Fibroblast of the aortic adventitia (primary cell): ENCODE results near the gene CRELD1. TPM values are rescaled to one million over a fixed set of nuclear protein-coding genes. Genes with fewer than 3 reads are reported as not detected.

Source experiments
- DNase-seq: peaks from one replicate; pipeline ENCODE4 v3.0.0-alpha.2; 2010; ENCODE audit warnings: low read depth
- H3K4me3 ChIP-seq: 2 replicates; pipeline ENCODE4 v1.5.1; 2011; ENCODE audit warnings: low read depth, mild to moderate bottlenecking, control low read depth, low read length, moderate library complexity
- total RNA-seq: library from RNA; depleted of rRNA; stranded (reverse); fragments of >200 nt; gene quantifications from 2 replicates; pipeline ENCODE4 v1.2.3, GENCODE V29; 2012; ENCODE audit warnings: low replicate concordance
- TF ChIP-seq, protein P1 (sequence below): IDR thresholded peaks from 2 replicates; pipeline ENCODE4 v1.5.1; 2011; ENCODE audit warnings: mild to moderate bottlenecking, low read length, control low read depth, inconsistent platforms; ENCODE audit not compliant: insufficient read depth

CRELD1 gene, protein sequence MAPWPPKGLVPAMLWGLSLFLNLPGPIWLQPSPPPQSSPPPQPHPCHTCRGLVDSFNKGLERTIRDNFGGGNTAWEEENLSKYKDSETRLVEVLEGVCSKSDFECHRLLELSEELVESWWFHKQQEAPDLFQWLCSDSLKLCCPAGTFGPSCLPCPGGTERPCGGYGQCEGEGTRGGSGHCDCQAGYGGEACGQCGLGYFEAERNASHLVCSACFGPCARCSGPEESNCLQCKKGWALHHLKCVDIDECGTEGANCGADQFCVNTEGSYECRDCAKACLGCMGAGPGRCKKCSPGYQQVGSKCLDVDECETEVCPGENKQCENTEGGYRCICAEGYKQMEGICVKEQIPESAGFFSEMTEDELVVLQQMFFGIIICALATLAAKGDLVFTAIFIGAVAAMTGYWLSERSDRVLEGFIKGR
- 7.2 and 13.2 TPM in 2 replicates for total RNA-seq

DNA sequence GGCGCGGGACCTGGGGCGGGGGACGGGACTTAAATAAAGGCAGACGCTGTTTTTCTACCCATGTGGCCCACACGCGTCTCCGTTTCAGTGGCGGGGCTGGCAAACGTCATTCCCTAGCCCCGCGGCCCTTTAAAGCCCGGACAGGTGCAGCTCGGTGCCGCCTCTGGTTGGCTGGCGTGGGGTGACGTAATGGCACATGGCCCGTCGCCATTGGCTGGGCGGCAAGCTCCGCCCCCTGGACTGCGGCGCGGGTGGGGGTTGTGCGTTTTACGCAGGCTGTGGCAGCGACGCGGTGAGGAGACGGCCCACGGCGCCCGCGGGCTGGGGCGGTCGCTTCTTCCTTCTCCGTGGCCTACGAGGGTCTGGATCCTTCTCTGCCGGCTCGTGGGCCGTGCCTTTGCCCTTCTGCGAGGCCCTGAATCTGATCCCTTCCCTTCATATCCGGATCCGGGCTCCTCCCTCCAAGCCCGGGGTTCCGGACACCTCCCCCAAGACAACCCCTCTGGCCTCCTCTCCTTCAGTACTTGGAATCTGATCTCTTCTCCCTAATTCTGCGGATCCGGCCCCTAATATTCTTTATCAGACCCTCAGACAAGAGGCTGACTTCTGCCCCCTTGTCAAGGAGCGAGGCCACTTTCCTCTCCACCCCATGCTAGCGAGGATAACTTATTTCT lies at the start of gene CRELD1:
TSS of gene CRELD1 (plus strand) at position 274 of the 674 bp plus-strand sequence. CDS start 605 bp downstream, outside the sequence.
- DNase-seq: peak; percentile 86
- H3K4me3 ChIP-seq: peak within 1 kb of the TSS; percentile 78
- TF ChIP-seq, protein P1, sequence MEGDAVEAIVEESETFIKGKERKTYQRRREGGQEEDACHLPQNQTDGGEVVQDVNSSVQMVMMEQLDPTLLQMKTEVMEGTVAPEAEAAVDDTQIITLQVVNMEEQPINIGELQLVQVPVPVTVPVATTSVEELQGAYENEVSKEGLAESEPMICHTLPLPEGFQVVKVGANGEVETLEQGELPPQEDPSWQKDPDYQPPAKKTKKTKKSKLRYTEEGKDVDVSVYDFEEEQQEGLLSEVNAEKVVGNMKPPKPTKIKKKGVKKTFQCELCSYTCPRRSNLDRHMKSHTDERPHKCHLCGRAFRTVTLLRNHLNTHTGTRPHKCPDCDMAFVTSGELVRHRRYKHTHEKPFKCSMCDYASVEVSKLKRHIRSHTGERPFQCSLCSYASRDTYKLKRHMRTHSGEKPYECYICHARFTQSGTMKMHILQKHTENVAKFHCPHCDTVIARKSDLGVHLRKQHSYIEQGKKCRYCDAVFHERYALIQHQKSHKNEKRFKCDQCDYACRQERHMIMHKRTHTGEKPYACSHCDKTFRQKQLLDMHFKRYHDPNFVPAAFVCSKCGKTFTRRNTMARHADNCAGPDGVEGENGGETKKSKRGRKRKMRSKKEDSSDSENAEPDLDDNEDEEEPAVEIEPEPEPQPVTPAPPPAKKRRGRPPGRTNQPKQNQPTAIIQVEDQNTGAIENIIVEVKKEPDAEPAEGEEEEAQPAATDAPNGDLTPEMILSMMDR: peak; percentile 2

DNA sequence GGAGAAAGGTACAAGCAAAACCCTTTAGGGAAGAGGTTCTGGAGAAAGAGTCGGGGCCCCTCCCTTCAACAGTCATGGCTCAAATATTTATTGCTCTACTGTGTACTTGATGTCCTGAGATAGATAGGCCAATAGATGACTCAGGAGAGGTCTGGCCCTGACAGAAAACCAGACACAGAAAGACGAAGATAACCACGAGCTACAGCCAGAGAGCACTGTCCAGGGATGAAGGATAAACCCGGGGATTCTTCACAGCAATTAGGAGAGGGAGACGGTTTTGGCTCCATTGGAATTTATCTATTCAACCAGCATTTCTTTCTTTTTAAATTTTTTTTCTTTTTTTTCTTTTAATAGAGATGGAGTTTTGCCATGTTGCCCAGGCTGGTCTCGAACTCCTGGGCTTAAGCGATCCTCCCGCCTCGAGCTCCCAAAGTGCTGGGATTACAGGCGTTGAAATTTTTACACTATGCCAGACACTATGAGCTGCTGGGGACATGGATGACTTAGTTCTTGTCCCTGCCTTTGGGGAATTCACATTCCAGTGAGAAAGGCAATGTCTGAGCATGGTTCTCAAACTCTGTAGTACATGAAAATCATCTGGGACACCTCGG lies 49.0 kb upstream of the CRELD1 start:
- H3K4me3 ChIP-seq: no peak overlapping the region

DNA sequence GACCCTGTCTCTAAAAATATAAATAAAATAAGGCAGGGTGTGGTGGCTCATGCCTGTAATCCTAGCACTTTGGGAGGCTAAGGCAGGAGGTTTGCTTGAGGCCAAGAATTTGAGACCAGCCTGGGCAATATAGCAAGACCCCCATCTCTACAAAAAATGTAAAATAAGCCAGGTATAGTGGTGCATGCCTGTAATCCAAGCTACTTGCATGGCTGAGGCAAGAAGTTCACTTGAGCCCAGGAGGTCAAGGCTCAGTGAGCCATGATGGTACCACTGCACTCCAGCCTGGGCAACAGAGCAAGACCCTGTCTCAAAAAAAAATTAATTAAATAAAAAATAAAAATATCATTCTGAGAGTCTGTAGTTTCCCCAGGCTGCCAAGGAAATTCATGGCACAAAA lies 47.3 kb upstream of the CRELD1 start:
- TF ChIP-seq, protein P1: no peak
- H3K4me3 ChIP-seq: no peak overlapping the region
- no peak for DNase-seq

More for the DNA sequence above, 49.0 kb upstream of the CRELD1 start:
- peak; percentile 83 for DNase-seq
- TF ChIP-seq, protein P1: no peak

DNA sequence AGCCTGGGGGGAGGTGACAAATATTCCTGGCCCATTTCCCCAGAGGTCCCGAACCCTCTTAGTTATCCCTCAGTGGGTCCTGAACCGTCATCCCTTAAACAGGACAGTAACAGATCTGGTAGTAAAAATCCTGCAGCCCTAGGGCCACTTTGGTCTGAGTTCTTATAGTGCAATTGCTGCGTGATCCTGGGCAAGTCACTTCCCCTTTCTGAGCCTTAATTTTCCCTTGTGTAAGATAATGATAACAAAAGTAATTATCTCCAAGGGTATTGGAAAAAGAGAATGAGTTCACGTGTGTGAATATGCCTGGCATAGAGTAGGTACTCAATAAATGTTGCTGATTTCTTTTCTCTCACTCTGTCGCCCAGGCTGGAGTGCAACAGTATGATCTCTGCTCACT lies 46.2 kb upstream of the CRELD1 start:
- no peak for DNase-seq
- no peak overlapping the region for H3K4me3 ChIP-seq
- TF ChIP-seq, protein P1: no peak

DNA sequence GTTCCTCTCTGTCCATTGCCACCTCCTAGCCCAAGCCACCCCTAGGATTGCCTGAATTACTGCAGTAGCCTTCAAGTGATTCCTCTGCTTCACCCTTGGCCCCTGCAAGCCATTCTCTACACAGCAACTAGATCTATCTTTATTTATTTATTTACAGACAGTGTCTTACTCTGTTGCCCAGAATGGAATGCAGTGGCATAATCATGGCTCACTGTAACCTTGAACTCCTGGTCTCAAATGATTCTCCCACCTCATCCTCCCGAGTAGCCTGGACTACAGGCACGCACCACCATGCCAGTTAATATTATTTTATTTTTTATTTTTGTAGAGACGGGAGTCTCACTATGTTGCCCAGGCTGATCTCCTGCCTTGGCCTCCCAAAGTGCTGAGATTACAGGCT lies 45.1 kb upstream of the CRELD1 start:
- no peak for DNase-seq
- TF ChIP-seq, protein P1: no peak
- no peak overlapping the region for H3K4me3 ChIP-seq

DNA sequence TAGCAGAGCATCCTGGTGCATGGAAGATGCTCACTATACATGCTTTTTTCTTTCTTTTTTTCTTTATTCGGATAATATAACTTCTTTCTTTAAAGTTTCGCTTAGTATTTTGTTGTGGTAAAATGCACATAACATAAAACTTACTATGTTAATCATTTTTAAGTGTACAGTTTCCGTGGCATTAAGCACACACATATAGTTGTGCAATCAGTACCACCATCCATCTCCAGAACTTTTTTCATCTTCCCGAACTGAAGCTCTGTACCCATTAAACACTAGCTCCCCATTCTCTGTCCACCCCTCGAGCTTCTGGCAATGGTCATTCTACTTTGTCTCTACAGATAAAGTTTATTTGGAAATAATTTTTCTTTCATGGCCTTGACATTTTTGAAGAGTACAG lies 44.2 kb upstream of the CRELD1 start:
- TF ChIP-seq, protein P1: no peak
- no peak for DNase-seq
- H3K4me3 ChIP-seq: no peak overlapping the region
